Skeletal muscle cell (primary cell): ENCODE data around the gene CLIP1.

Experiments
- DNase-seq: peaks from one replicate; pipeline ENCODE4 v3.0.0-alpha.2; 2010; ENCODE audit warnings: low read depth
- H3K4me3 ChIP-seq: 2 replicates; pipeline ENCODE4 v1.5.1; 2011; ENCODE audit warnings: low read depth, mild to moderate bottlenecking, control low read depth, low read length, moderate library complexity

CLIP1 gene

DNA sequence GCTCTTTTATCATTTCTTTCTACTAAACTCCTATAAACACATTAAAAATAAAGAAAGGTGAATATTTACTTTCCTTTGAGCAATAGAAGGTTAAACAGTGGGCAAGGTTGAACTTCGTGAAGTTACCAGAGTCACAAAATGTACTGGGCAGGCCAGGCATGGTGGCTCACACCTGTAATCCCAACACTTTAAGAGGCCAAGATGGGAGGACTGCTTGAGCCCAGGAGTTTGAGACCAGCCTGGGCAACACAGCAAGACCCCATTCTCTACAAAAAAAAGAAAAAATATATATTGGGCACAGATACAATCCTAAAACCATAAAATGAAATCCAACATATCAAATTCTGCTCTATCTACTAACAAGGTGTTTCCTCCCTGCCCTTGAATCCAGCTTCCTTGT is 95.5 kb downstream of the CLIP1 start:
- H3K4me3 ChIP-seq, result no peak overlapping the region
- DNase-seq, result no peak

DNA sequence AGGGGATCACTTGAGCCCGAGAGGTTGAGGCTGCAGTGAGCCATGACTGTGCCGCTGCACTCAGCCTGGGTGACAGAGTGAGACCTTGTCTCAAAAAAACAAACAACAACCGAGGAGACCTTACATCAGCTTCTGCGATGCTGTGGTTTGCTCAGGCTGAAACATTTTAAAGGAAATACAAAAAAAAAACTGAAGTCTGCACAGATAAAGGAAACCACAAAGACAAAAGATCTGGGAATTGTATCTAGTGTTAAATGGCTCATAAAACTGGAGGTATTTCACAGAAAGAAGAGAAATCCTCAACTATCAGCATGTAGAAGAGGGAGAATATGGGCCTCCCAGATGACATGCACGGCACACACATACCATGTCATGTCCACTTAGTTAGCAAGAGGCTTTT is 95.9 kb downstream of the CLIP1 start:
- no peak for DNase-seq
- no peak overlapping the region for H3K4me3 ChIP-seq

DNA sequence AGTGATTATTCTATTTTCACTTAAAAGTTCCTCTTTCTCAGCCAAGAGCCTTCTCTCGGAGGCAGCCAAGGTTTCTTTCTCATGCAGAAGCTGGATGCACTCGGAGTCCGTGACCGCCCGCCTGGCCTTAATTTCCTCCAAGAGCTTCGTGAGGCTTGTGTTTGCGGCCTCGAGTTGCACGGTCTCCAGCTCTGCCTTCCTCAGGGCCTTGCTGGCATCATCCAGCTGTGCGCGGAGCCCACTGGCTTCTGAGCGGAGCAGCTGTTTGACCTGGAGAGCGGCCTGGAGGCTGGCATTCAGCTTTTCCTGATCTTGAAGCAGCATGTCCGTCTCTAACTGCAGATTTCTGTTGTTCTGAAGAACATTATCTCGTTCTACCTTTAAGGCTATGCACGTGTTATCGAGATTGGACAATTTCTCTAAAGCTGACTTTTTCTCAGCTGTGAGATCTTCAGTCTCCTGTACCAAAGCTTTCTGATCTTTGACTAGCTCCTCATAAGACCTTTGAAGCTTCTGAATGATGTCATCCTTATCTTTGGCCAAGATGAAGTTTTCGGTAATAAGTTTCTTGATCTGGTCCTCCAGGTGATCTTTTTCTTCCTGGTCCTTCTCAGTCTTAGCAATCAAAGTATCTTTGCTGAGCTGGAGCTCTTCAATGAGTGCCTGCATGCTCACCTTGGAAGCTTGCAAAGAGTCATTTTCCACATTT is 99.0 kb downstream of the CLIP1 start:
- no peak overlapping the region for H3K4me3 ChIP-seq
- no peak for DNase-seq

DNA sequence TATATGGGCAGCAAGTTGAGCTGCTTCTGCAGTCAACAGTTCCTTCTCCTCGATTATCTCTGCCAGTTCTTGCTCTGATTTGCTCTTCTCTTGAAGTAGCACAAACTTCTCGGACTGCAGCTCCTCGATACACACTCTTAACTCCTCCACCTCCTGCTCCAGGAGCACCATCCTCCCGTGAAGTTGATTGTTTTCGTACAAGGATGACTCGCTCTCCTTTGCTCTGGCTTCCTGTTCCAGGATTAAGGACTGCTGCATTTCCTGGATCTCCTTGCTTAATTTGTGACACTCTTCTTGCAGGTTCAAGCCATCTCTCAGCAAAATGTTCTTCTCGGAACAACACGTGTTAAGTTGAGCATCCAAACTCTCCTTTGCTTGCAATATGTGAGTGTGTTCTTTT is 100.0 kb downstream of the CLIP1 start:
- DNase-seq, result peak; percentile 8
- no peak overlapping the region for H3K4me3 ChIP-seq

DNA sequence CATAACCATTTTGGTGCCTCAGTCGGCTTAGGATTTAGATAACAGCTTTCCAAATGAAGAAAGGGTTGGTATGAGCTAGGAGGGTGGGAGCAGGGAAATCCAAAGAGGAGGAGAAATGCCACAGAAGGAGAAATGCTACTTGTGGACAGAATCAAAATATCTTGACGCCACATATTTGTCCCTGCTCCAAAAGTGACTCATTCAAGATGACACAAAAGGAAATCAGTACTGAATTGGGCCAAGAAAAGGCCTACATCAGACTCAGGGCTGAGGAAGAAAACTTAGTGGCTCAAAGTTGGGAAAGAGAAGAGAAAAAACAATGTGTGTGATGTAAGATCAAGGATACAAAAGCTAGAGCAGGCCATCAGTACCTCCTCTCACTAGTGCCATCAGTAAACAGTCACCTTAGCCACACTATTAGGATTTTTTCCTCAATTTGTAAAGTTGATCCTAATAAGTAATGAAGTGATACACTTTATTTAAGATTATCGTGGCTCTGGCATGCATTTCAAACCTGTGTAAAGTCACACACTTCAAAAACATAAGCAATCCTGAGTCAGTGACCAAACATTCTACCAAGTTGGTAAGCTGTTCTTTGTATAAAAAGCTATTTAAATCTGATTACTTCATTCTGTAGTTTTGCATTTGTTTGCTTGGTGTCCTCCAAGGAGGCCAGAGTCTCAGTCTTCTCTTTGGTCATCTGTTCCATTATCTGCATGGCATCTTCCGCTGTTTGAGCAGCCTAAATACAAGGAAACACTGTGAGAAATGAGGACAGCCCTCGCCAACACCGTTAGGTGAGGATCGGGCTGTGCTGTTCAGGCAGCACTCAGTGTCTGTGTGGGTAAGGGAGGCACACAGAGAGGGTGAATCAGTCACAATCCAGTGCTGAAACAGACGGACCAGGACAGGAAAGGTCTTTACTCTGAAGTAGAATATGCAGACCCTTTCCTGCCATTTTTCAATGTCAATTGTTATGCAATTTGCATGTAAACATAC is 103.6 kb downstream of the CLIP1 start:
- peak; percentile 52 for DNase-seq
- H3K4me3 ChIP-seq, result no peak overlapping the region

DNA sequence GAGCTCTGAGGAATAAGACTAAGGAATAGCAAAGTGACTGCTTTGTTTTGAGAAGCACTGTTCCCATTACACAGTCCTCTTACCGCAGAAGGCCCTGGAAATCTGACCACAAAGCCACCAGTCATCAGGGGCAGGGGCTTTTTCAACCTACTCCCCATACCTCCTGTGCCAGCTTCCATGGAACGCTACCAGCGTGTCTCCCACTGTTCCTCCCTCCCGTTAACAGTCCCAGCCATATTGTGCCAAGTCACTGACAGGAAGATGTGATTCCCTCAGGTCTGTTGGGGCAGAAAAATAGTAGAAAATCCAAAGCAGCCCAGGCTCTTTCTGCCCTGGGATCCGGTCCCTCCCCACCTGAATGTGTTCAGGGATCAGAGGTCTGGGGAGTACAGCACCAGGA is 109.5 kb downstream of the CLIP1 start:
- no peak for DNase-seq
- no peak overlapping the region for H3K4me3 ChIP-seq

DNA sequence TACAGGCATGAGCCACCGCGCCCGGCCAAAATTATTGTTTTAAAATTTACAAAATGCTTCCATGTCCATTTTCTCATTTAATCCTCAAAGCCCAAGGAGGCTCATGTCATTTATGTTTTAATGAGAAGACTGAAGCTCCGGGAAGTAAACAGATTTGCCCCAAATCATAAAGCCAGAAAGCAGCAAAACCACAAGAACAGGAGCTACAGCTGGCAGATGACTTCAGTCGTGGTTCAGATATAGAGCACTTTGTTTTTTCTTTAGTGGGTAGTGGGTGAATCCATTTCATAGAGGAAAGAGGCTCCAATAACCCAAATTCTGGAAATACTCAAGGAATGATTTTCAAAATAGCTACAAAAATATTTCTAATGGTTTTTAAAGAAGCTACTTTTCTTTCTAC is 110.8 kb downstream of the CLIP1 start:
- DNase-seq, result no peak
- no peak overlapping the region for H3K4me3 ChIP-seq

DNA sequence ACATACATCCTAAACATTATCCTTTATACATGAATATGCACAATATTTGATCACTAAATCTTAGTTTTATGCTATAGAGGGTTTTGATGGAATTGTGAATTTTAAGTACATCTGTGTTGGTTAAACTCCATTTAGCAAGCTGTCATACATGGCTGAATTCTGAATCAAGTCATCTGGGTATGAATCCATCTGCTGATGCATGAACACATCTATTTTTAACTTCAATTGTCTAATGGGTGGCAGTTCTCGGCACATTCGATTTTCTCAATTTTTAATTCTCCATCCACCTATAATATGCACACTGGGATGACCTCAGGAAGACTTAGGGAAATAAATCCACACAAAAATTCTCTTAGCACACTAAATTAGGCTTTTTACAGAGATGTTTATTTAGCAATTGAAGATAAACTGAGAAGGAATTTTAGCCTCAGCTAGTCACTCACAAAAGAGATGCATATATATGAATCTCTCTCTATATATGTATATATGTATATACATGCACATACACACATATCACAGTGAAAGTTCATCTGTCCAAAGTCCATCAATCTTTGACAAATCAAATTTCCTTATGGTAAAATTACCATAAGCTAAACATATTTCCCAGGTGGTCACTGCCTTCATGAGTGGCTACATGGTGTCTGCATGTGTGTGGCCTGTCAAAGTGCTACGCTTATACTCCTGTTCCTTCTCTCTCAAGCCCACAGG is 111.7 kb downstream of the CLIP1 start:
- no peak overlapping the region for H3K4me3 ChIP-seq
- DNase-seq, result no peak

DNA sequence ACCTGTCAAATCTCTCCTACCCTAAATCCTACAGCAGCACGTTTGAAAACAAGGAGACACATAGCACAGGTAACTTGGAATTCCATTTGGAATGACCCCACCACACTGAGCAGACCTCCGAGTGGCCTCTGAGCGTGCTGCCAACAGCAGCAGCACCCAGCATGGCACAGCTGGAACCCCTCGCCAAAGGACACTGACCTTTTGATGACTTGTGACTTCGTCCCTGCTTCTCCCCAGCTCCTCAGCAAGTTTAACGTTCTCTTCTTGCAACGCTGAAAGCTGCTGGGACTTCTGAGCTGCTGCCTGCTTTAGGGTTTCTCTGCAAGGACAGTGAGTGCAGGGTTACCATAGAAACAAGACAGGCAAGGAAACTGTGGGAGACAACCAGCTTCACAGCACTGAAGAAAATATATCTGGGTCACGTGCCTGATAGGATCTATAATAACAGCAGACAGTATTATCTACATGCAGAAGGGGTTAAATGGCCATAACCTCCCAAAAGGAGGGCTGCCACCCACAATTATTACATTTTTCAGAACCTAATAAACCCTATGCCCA is 112.8 kb downstream of the CLIP1 start:
- H3K4me3 ChIP-seq, result no peak overlapping the region
- DNase-seq, result no peak

DNA sequence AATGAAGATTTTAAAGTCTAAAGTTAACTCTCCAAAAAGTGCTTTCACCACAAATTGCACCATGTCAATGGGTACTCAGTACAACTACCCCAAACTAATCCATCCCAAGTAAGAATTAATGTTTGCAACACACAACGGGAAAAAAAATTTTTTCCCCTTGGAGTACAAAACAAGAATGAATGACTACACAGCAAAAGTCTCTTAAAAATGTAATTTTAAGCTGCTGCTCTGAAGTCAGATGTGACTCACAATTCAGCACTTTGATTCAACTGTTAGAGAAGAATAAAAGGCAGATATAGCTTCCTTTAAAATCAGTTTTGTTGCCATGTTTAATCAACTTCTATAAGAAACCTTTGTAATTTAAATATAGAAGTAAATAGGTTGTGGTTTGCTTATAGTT is 113.7 kb downstream of the CLIP1 start:
- no peak overlapping the region for H3K4me3 ChIP-seq
- DNase-seq, result no peak

DNA sequence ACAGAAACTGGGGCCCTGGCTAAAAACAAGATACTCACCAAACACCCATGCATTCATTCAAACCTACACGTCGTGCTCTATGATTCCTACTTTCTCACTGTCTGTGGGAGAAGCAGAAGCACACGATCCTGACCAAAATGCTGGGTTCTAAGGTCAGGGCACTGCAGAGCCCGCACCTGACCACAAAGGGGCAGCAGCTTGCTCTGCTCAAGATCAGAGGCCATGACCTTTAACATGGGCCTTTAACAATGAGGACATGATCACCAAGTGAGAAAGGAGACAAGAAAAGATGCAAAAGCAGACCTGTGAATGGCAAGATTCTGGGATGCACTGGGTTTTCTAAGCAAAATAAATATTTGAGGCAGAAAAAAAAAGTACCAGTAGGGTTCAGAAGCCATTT is 116.1 kb downstream of the CLIP1 start:
- DNase-seq, result no peak
- H3K4me3 ChIP-seq, result no peak overlapping the region

DNA sequence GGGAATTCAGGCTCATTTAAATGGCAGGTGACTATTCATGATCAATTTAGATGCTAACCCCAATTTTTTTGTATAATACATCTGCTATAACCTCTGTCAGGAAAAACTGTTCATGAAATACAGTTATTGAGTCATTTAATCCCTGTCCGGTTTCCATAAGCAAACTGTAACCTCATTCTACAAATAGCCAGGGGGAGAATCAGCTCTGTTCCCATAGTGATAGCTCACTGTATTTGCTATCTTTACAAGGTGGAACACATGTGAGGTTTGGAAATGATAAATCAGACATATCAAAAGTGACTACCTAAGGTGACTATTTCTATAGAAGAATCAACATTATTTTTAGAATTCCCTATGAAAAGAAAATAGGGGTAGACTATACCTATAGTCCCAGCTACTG is 117.5 kb downstream of the CLIP1 start:
- DNase-seq, result no peak
- H3K4me3 ChIP-seq, result no peak overlapping the region

DNA sequence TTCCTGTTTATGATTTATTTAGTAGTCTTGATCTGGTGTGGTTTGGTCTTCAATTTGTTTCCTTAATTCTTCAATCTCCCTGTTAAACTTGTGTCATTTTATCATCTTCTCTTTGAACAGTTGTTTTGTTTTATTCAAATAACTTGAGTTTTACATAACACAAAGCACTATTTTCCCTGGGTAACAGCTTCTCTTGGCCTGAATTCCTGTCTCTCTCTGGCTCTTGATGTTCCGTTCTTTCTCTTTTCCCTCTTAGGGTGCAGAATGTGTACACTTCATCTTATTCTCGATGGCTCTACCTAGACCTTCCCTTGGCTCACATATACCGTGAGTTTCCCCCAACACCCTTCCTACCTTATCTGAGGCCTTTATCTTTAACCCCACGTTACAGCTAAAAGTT is 119.4 kb downstream of the CLIP1 start:
- no peak for DNase-seq
- H3K4me3 ChIP-seq, result no peak overlapping the region

DNA sequence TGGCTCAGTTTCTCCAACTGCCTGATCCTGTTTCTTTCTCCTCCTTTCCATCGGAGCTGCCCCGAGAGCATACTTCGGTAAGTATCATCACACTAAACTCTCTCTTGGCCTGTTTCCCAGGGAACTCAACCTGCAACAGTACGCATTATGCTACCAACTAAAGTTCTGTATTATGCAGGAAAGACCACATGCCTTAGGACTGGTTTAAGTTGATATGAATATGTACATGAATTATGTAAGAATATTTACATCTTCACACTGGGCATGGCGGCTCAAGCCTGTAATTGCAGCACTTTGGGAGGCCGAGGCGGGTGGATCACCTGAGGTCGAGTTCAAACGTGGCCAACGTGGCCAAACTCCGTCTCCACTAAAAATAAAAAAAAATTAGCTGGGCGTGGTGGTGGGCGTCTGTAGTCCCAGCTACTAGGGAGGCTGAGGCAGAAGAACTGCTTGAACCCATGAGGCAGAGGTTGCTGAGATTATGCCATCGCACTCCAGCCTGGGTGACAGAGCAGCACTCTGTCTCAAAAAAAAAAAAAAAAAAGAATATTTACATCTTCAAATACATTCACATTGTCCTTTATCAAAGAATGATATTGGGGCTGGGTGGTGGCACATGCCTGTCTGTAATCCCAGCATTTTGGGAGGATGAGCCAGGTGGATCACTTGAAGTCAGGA is 124.3 kb downstream of the CLIP1 start:
- no peak overlapping the region for H3K4me3 ChIP-seq
- DNase-seq, result no peak

DNA sequence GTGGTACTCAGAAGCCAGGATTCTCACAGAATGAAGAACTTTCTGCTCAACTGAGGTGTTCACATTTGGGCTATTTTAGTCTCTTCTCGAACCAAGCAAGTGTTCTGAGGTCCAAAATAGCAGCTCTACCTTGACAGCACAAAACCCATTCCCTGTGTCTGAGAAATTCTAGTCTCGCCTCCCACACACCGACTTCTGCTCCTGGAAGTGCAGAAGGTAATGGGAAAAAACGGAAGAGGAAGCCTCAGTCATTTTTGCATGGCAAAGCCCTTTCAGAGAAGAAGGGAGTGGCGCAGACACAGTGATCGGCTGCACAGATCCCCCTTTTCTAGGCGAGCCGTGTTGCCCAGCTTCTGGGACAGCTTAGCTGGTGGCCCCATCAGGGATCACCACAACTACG is 125.0 kb downstream of the CLIP1 start:
- H3K4me3 ChIP-seq, result no peak overlapping the region
- DNase-seq, result no peak

DNA sequence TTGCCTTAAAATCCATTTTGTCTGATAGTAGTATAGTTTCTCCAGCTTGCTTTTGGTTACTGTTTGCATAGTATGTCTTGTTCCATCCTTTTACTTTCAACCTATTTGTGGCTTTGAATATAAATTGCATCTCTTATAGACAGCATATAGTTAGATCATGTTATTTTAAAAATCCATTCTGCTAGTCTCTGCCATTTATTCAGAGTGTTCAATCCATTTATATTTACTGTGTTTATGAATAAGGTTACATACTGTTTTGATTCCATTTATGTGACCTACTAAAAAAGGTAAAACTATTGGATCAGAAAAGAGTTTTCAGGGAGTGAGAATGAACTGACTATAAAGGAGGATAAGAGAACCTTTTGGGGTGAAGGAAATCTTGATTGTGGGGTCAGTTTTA is 126.6 kb downstream of the CLIP1 start:
- no peak overlapping the region for H3K4me3 ChIP-seq
- no peak for DNase-seq

DNA sequence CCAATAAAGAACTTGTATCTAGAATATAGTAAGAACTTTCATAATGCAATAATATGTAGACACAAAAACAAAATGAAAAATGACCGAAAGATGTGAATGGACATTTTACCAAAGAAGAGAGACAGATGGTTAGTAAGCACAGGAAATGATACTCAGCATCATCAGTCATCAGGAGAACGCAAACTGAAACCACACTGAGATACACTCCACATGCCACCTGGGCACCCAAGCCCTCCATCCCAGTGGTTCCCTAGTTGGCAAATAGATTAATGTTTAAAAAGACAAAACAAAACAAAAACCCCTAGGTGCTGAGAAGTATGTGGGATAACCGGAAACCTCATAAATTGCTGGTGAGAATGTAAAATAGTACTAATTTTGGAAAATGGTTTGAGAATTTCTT is 129.4 kb downstream of the CLIP1 start:
- DNase-seq, result no peak
- no peak overlapping the region for H3K4me3 ChIP-seq

DNA sequence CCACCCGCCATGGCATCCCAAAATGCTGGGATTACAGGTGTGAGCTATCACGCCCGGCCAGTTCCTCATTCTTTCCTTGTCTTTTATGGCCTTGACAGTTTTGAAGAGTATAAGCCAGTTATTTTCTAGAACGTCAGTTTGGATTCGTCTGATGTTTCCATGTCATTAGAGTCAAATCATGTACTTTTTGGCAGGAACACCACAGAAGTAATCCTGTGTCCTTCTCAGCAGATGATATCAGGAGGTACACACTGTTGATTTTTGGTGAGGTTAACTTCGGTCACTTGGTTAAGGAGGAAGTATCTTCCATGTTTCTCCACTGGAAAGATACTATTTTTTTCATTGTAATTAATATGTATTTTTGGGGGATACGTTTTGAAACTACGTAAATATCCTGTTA is 131.0 kb downstream of the CLIP1 start:
- DNase-seq, result no peak

DNA sequence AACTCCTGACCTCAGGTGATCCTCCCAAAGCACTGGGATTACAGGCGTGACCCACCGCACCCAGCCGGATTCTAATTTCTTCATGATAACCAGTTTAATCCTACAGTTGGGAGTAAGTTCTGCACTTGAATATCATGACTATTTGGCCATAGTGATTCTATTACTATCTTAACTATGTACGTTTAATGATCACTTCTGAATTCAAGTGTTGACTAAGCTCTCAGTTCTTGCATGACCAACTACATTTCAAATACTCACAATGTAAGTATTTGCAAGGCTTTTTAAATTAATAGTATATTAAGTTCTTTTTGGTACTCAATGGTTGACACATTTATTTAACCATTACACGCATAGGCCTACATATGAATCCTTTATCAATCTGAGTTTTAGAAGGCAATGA is 138.8 kb downstream of the CLIP1 start:
- no peak overlapping the region for H3K4me3 ChIP-seq
- DNase-seq, result no peak

More for the DNA sequence above, 131.0 kb downstream of the CLIP1 start:
- H3K4me3 ChIP-seq, result no peak overlapping the region
